H1 (cell line): ENCODE results near the gene NEGR1. TPM values are rescaled to one million over a fixed set of nuclear protein-coding genes. Genes with fewer than 3 reads are reported as not detected.

Source experiments
- CTCF ChIA-PET: fragments of 300-600 bp; sonication (Branson Sonifier 250); formaldehyde crosslinking; loops from one replicate; lab custom pipeline; 2021; ENCODE audit not compliant: partially characterized antibody; lab: Charles Lee
- POLR2A ChIA-PET: fragments of 300-600 bp; sonication (Branson Sonifier 250); formaldehyde crosslinking; loops from one replicate; lab custom pipeline; 2021; ENCODE audit warnings: inconsistent platforms; ENCODE audit not compliant: partially characterized antibody; lab: Charles Lee
- DNase-seq, 2 experiments: peaks; one replicate each; pipeline versions ENCODE4 v3.0.0 to v3.0.0-alpha.2; 2010 to 2022; ENCODE audit warnings: low spot score in 2 of 2, low read depth in 1 of 2, mixed read lengths in 1 of 2
- FAIRE-seq: peaks from 2 replicates; lab custom pipeline; 2011; peaks lifted over from hg19 to GRCh38; lab: Jason Lieb, UNC
- H2AFZ ChIP-seq: 2 replicates; pipeline ENCODE4 v1.8.1; 2012; ENCODE audit warnings: low read length, inconsistent platforms
- H2AK5ac ChIP-seq: 2 replicates; pipeline ENCODE4 v1.6.1; 2013; ENCODE audit warnings: low read depth, low read length
- H2BK120ac ChIP-seq: replicated peaks from 2 replicates; pipeline ENCODE3; 2013; ENCODE audit warnings: low read depth, low read length, inconsistent platforms
- H2BK12ac ChIP-seq: 2 replicates; pipeline ENCODE4 v1.6.1; 2013; ENCODE audit warnings: low read depth, low read length
- H2BK15ac ChIP-seq: 2 replicates; pipeline ENCODE4 v1.6.1; 2013; ENCODE audit warnings: low read length
- H2BK20ac ChIP-seq: 2 replicates; pipeline ENCODE4 v1.6.1; 2013; ENCODE audit warnings: low read length
- H2BK5ac ChIP-seq: 2 replicates; pipeline ENCODE4 v1.6.1; 2013; ENCODE audit warnings: low read depth, low read length
- H3K14ac ChIP-seq: 2 replicates; pipeline ENCODE4 v1.6.1; 2013; ENCODE audit warnings: inconsistent platforms; ENCODE audit not compliant: insufficient read length
- H3K18ac ChIP-seq: 2 replicates; pipeline ENCODE4 v1.6.1; 2013; ENCODE audit warnings: low read length; ENCODE audit errors: extremely low read depth
- H3K23ac ChIP-seq: 2 replicates; pipeline ENCODE4 v1.6.1; 2013; ENCODE audit warnings: inconsistent platforms; ENCODE audit not compliant: insufficient read length
- H3K23me2 ChIP-seq: 2 replicates; pipeline ENCODE4 v1.6.1; 2013; ENCODE audit warnings: low read depth, low read length
- H3K27ac ChIP-seq: 2 replicates; pipeline ENCODE4 v1.6.1; 2011; ENCODE audit warnings: low read depth, low read length, inconsistent platforms
- H3K27me3 ChIP-seq, 4 experiments: replicated peaks in 1 of 4; 1 replicate in 1 of 4; 2 replicates in 3 of 4; pipeline versions ENCODE4 v1.6.1 to v1.8.1; 2011 to 2013; ENCODE audit warnings: low read length in 3 of 4, mild to moderate bottlenecking in 3 of 4, inconsistent platforms in 2 of 4, mixed read lengths in 2 of 4, moderate library complexity in 1 of 4; ENCODE audit not compliant: control insufficient read depth in 3 of 4, insufficient read depth in 3 of 4; ENCODE audit errors: extremely low read depth in 1 of 4
- H3K36me3 ChIP-seq, 4 experiments: 2 replicates each; pipeline versions ENCODE4 v1.6.1 to v1.8.1; 2011 to 2013; ENCODE audit warnings: mild to moderate bottlenecking in 4 of 4, low read length in 3 of 4, moderate library complexity in 2 of 4, control low read depth in 1 of 4, inconsistent platforms in 1 of 4; ENCODE audit not compliant: insufficient read depth in 4 of 4, control insufficient read depth in 2 of 4
- H3K4ac ChIP-seq: replicated peaks from 2 replicates; pipeline ENCODE3; 2013; ENCODE audit warnings: low read length, low read depth, mixed read lengths, inconsistent platforms; ENCODE audit not compliant: insufficient read length
- H3K4me1 ChIP-seq, 4 experiments: replicated peaks in 1 of 4; 1 replicate in 1 of 4; 2 replicates in 3 of 4; pipeline versions ENCODE4 v1.6.1 to v1.8.1; 2011 to 2013; ENCODE audit warnings: low read length in 3 of 4, inconsistent platforms in 2 of 4, mixed read lengths in 1 of 4; ENCODE audit not compliant: insufficient read depth in 4 of 4, control insufficient read depth in 3 of 4
- H3K4me2 ChIP-seq, 2 experiments: 2 replicates each; pipeline versions ENCODE4 v1.6.1 to v1.8.1; 2011 to 2013; ENCODE audit warnings: low read depth in 2 of 2, low read length in 2 of 2, control low read depth in 1 of 2, inconsistent platforms in 1 of 2, mild to moderate bottlenecking in 1 of 2; ENCODE audit not compliant: insufficient read depth in 1 of 2
- H3K4me3 ChIP-seq, 4 experiments: fragments of 200-600, 300-600 bp in 1 of 4; sonication (generic), shearing (Covaris generic), sonication (Bioruptor Twin) in 1 of 4; 2 replicates each; pipeline versions ENCODE4 v1.5.1 to v1.8.1; 2011 to 2016; ENCODE audit warnings: low read length in 4 of 4, low read depth in 3 of 4, control low read depth in 2 of 4, inconsistent platforms in 2 of 4, mild to moderate bottlenecking in 2 of 4, mixed read lengths in 1 of 4, moderate library complexity in 1 of 4; ENCODE audit not compliant: insufficient read depth in 2 of 4; ENCODE audit errors: extremely low read depth in 1 of 4
- H3K56ac ChIP-seq: replicated peaks from 2 replicates; pipeline ENCODE3; 2013; ENCODE audit warnings: low read depth, mild to moderate bottlenecking, mixed read lengths, low read length, inconsistent platforms; ENCODE audit not compliant: insufficient read length
- H3K79me1 ChIP-seq: 2 replicates; pipeline ENCODE4 v1.6.1; 2013; ENCODE audit warnings: low read depth, low read length, control low read depth
- H3K79me2 ChIP-seq, 2 experiments: 2 replicates each; pipeline versions ENCODE4 v1.6.1 to v1.8.1; 2012 to 2013; ENCODE audit warnings: low read length in 2 of 2, mild to moderate bottlenecking in 2 of 2, inconsistent platforms in 1 of 2; ENCODE audit not compliant: insufficient read depth in 2 of 2, control insufficient read depth in 1 of 2
- H3K9ac ChIP-seq, 4 experiments: replicated peaks in 1 of 4; 1 replicate in 1 of 4; 2 replicates in 3 of 4; pipeline versions ENCODE4 v1.6.1 to v1.8.1; 2011 to 2013; ENCODE audit warnings: low read depth in 3 of 4, low read length in 3 of 4, control low read depth in 2 of 4, mild to moderate bottlenecking in 2 of 4, moderate library complexity in 2 of 4, inconsistent platforms in 1 of 4; ENCODE audit errors: extremely low read depth in 1 of 4
- H3K9me3 ChIP-seq, 2 experiments: 2 replicates each; pipeline versions ENCODE4 v1.6.1 to v1.8.1; 2012 to 2013; ENCODE audit warnings: mild to moderate bottlenecking in 2 of 2, moderate library complexity in 2 of 2, control low read depth in 1 of 2, inconsistent platforms in 1 of 2, low read depth in 1 of 2, low read length in 1 of 2, mixed read lengths in 1 of 2; ENCODE audit not compliant: insufficient read depth in 2 of 2
- H4K20me1 ChIP-seq, 2 experiments: replicated peaks in 1 of 2; 2 replicates each; pipeline versions ENCODE3 to v1.8.1; 2011 to 2013; ENCODE audit warnings: inconsistent platforms in 2 of 2, low read length in 2 of 2, mild to moderate bottlenecking in 1 of 2; ENCODE audit not compliant: insufficient read depth in 2 of 2, control insufficient read depth in 1 of 2
- H4K5ac ChIP-seq: 2 replicates; pipeline ENCODE4 v1.6.1; 2013; ENCODE audit warnings: low read length, low read depth, mixed read lengths, inconsistent platforms; ENCODE audit not compliant: insufficient read length
- H4K8ac ChIP-seq: 2 replicates; pipeline ENCODE4 v1.8.0; 2013; ENCODE audit warnings: mild to moderate bottlenecking, moderate library complexity, low read length, inconsistent platforms; ENCODE audit not compliant: insufficient read depth; ENCODE audit errors: extremely low read depth
- H4K91ac ChIP-seq: replicated peaks from 2 replicates; pipeline ENCODE3; 2013; ENCODE audit warnings: low read length, mixed read lengths, inconsistent platforms; ENCODE audit not compliant: insufficient read length
- BACH1 ChIP-seq: IDR thresholded peaks from 2 replicates; pipeline ENCODE4 v1.6.1; 2012; ENCODE audit warnings: low read length, improper control_type of control experiment
- BRCA1 ChIP-seq: IDR thresholded peaks from 2 replicates; pipeline ENCODE4 v1.6.1; 2012; ENCODE audit warnings: low read depth, low read length, improper control_type of control experiment
- CHD1 ChIP-seq: IDR thresholded peaks from 2 replicates; pipeline ENCODE4 v1.6.1; 2012; ENCODE audit warnings: low read depth, low read length, improper control_type of control experiment
- EP300 ChIP-seq, 2 experiments: IDR thresholded peaks; 1 replicate in 1 of 2; 2 replicates in 1 of 2; pipeline ENCODE4 v1.6.1; 2011 to 2012; ENCODE audit warnings: low read depth in 2 of 2, low read length in 2 of 2, mild to moderate bottlenecking in 2 of 2, borderline replicate concordance in 1 of 2, inconsistent platforms in 1 of 2, moderate library complexity in 1 of 2
- GABPA ChIP-seq: IDR thresholded peaks from 2 replicates; pipeline ENCODE4 v1.6.1; 2011; ENCODE audit warnings: mild to moderate bottlenecking, low read length, moderate library complexity, borderline replicate concordance; ENCODE audit not compliant: insufficient read depth
- GTF2F1 ChIP-seq: IDR thresholded peaks from 2 replicates; pipeline ENCODE4 v1.6.1; 2012; ENCODE audit warnings: low read depth, low read length, improper control_type of control experiment, borderline replicate concordance
- HDAC2 ChIP-seq, 2 experiments: fragments of 300-600 bp in 1 of 2; sonication (generic) in 1 of 2; IDR thresholded peaks; 2 replicates each; pipeline ENCODE4 v1.6.1; 2011 to 2012; ENCODE audit warnings: low read depth in 2 of 2, low read length in 2 of 2, mild to moderate bottlenecking in 2 of 2, moderate library complexity in 2 of 2, borderline replicate concordance in 1 of 2, inconsistent platforms in 1 of 2
- JUN ChIP-seq: IDR thresholded peaks from 2 replicates; pipeline ENCODE4 v1.6.1; 2011; ENCODE audit warnings: low read depth, mild to moderate bottlenecking, improper control_type of control experiment, low read length
- MAFK ChIP-seq: IDR thresholded peaks from 2 replicates; pipeline ENCODE4 v1.6.1; 2012; ENCODE audit warnings: low read depth, mild to moderate bottlenecking, improper control_type of control experiment, low read length
- POU5F1 ChIP-seq: IDR thresholded peaks from 2 replicates; pipeline ENCODE4 v1.6.1; 2011; ENCODE audit warnings: low read depth, mild to moderate bottlenecking, low read length, moderate library complexity
- SIN3A ChIP-seq, 2 experiments: IDR thresholded peaks in 1 of 2; conservative IDR thresholded peaks in 1 of 2; 2 replicates each; pipeline ENCODE4 v1.6.1; 2011 to 2012; ENCODE audit warnings: low read length in 2 of 2, improper control_type of control experiment in 1 of 2, low read depth in 1 of 2, mild to moderate bottlenecking in 1 of 2
- SP4 ChIP-seq: IDR thresholded peaks from 2 replicates; pipeline ENCODE4 v1.6.1; 2012; ENCODE audit warnings: low read length, inconsistent platforms
- TAF1 ChIP-seq: IDR thresholded peaks from 2 replicates; pipeline ENCODE4 v1.6.1; 2011; ENCODE audit warnings: mild to moderate bottlenecking, low read depth, low read length
- USF2 ChIP-seq: IDR thresholded peaks from 2 replicates; pipeline ENCODE4 v1.6.1; 2011; ENCODE audit warnings: low read length, improper control_type of control experiment
- polyA plus RNA-seq, 7 experiments: library from polyadenylated mRNA; depleted of rRNA in 3 of 7; stranded (reverse) in 5 of 7; unstranded in 2 of 7; fragments of >200 nt in 5 of 7; fragments of 200-250 nt in 2 of 7; gene quantifications; 1 replicate in 5 of 7; 2 replicates in 1 of 7; 4 replicates in 1 of 7; pipeline versions ENCODE4 v1.2.1 to v1.2.3, GENCODE V29; 2011 to 2013; ENCODE audit warnings: missing spikeins in 2 of 7, mixed read lengths in 2 of 7
- total RNA-seq: library from RNA; stranded (reverse); fragmentation: NEBNext Ultra II Directional; extraction: Animal tissue kit (Norgen Biotek cat#: 25700); gene quantifications from 2 replicates; pipeline ENCODE4 v1.2.1, GENCODE V29; 2021

NEGR1 gene
- total and polyA plus RNA-seq, 2 of the 8 experiments (the other 6 are each of a cell fraction or from before 2014, with no cell fraction given) = 0.71 to 1.3 TPM

DNA sequence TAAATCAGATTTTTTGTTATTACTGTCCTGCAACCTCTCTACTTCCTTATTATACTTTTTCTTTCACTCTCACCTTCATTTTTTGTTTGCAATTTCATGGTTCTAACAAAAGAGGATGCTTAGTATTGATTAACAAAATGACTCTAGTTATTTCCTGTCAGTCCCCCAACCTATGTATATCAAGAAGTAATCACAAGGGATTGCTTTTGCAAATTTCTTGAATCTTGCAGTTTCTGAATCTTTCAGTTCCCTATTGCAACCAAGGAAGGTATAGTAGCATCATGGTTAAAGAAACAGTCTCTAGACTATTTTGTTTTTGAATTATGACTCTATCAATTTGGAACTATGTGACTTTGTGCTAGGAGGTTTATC, 446.9 kb downstream of the NEGR1 start:
- H4K91ac ChIP-seq = no peak overlapping the region
- FAIRE-seq = no peak
- POLR2A ChIA-PET = no interaction called here
- H2BK120ac ChIP-seq = no peak overlapping the region
- no peak overlapping the region for H3K4ac ChIP-seq
- no peaks in the 10 kb centered on the region for H3K9me3 ChIP-seq
- no peaks in the 10 kb centered on the region for H3K79me2 ChIP-seq
- no peak overlapping the region for H2AK5ac ChIP-seq
- H2AFZ ChIP-seq = no peak overlapping the region
- no peak for DNase-seq
- H2BK20ac ChIP-seq = no peak overlapping the region
- H3K4me2 ChIP-seq = no peak overlapping the region
- H3K23ac ChIP-seq = no peak overlapping the region
- no peak overlapping the region for H2BK15ac ChIP-seq
- peaks cover 0 to 5% (median 3%) of the 10 kb centered on the region in 4 experiments; a peak in 4 of 7 replicates for H3K4me1 ChIP-seq
- H2BK5ac ChIP-seq = no peak overlapping the region
- no peak overlapping the region for H3K14ac ChIP-seq
- H3K9ac ChIP-seq = no peak overlapping the region
- H3K18ac ChIP-seq = no peak overlapping the region
- H4K5ac ChIP-seq = no peak overlapping the region
- H3K56ac ChIP-seq = no peak overlapping the region
- TF ChIP-seq EP300 (IDR thresholded peaks at IDR 0.05; ENCODE audit: borderline replicate concordance in 1 of 2, low read depth in 2 of 2, low read length in 2 of 2) (no peak), HDAC2 (IDR thresholded peaks at IDR 0.05; ENCODE audit: borderline replicate concordance in 1 of 2, low read depth in 2 of 2, low read length in 2 of 2) (no peak), JUN (no peak), TAF1 (no peak), CHD1 (no peak), GABPA (no peak), SIN3A (conservative IDR thresholded peaks at IDR 0.05 in 1 of 2, IDR thresholded peaks at IDR 0.05 in 1 of 2; ENCODE audit: low read depth in 1 of 2, low read length in 2 of 2) (no peak), USF2 (no peak), GTF2F1 (no peak), BACH1 (no peak), MAFK (no peak), SP4 (no peak), POU5F1 (no peak), BRCA1 (no peak)
- H4K8ac ChIP-seq = no peak overlapping the region
- H3K36me3 ChIP-seq = no peaks in the 10 kb centered on the region
- no peaks in the 10 kb centered on the region for H4K20me1 ChIP-seq
- no peak overlapping the region for H2BK12ac ChIP-seq
- CTCF ChIA-PET = interaction anchor here (0.6 kb wide), 1 partner anchor 11 kb away, joined by 3 read pairs; no protein-coding TSS in a partner anchor
- no peaks in the 10 kb centered on the region for H3K79me1 ChIP-seq
- no peak overlapping the region for H3K27ac ChIP-seq
- no peaks in the 10 kb centered on the region for H3K27me3 ChIP-seq
- no peaks in the 10 kb centered on the region for H3K23me2 ChIP-seq
- H3K4me3 ChIP-seq = no peak overlapping the region
